Natural killer cell (primary cell): ENCODE results near the gene RAC2. TPM values are rescaled to one million over a fixed set of nuclear protein-coding genes. Genes with fewer than 3 reads are reported as not detected.

Experiments
- ATAC-seq, 3 donors: fragments of 150-1000 bp in 2 of 3; fragments of 200-7000 bp in 1 of 3; cut with Tn5 transposase; 1 replicate in 1 of 3; 2 replicates in 2 of 3; pipeline ENCODE4 v1.10.0; 2021; ENCODE audit warnings: mild to moderate bottlenecking in 2 of 3, moderate library complexity in 2 of 3
- DNase-seq, 2 donors: peaks; one replicate each; pipeline versions ENCODE4 v3.0.0 to v3.0.0-alpha.2; 2013 to 2021; ENCODE audit warnings: mixed read lengths in 1 of 2
- H3K27ac ChIP-seq: one replicate; pipeline ENCODE4 v1.5.1; 2013; ENCODE audit warnings: mild to moderate bottlenecking, low read length
- H3K27me3 ChIP-seq: one replicate; pipeline ENCODE4 v1.6.1; 2013; ENCODE audit warnings: low read length; ENCODE audit not compliant: control insufficient read depth, insufficient read depth
- H3K36me3 ChIP-seq: one replicate; pipeline ENCODE4 v1.6.1; 2013; ENCODE audit warnings: low read length; ENCODE audit not compliant: control insufficient read depth, insufficient read depth
- H3K4me1 ChIP-seq: one replicate; pipeline ENCODE4 v1.6.1; 2013; ENCODE audit warnings: low read length; ENCODE audit not compliant: control insufficient read depth, insufficient read depth
- H3K4me3 ChIP-seq: one replicate; pipeline ENCODE4 v1.5.1; 2013; ENCODE audit warnings: low read length
- H3K9me3 ChIP-seq: one replicate; pipeline ENCODE4 v1.6.1; 2013; ENCODE audit warnings: low read length; ENCODE audit not compliant: control insufficient read depth, insufficient read depth
- H3K27ac Mint-ChIP-seq, 2 donors: one replicate each; pipeline ENCODE4 v1.8.0; 2022; ENCODE audit warnings: mild to moderate bottlenecking in 2 of 2, mixed read lengths in 2 of 2, moderate library complexity in 1 of 2
- H3K27me3 Mint-ChIP-seq, 2 donors: one replicate each; pipeline ENCODE4 v1.8.0; 2022; ENCODE audit warnings: low read depth in 2 of 2, mixed read lengths in 2 of 2
- H3K36me3 Mint-ChIP-seq: one replicate; pipeline ENCODE4 v1.8.0; 2022; ENCODE audit warnings: mixed read lengths
- H3K4me1 Mint-ChIP-seq, 2 donors: one replicate each; pipeline ENCODE4 v1.8.0; 2022; ENCODE audit warnings: mixed read lengths in 2 of 2
- H3K4me3 Mint-ChIP-seq: one replicate; pipeline ENCODE4 v1.8.0; 2022; ENCODE audit warnings: mild to moderate bottlenecking, moderate library complexity, mixed read lengths
- H3K9me3 Mint-ChIP-seq, 2 donors: one replicate each; pipeline ENCODE4 v1.8.0; 2022; ENCODE audit warnings: mixed read lengths in 2 of 2
- WGBS: methylation state at CpG from one replicate; pipeline ENCODE4 v1.1.7; 2013; ENCODE audit warnings: missing lambda C conversion rate; ENCODE audit not compliant: insufficient coverage; 5-methylcytosine and 5-hydroxymethylcytosine counted together
- intact Hi-C: fragments of 100-400 bp; cut with micrococcal nuclease; formaldehyde crosslinking; loops from one replicate; pipeline ENCODE4 v1.14.2; 2022
- total RNA-seq, 4 donors: library from RNA; stranded (reverse); fragments of 120-200 nt in 1 of 4; gene quantifications; one replicate each; pipeline versions ENCODE4 v1.2.3 to v1.2.4, GENCODE V29; 2013 to 2022
- TF ChIP-seq, protein P1 (sequence below): fragments of 200-600 bp; IDR thresholded peaks from one replicate; pipeline ENCODE4 v1.8.0; 2022; ENCODE audit warnings: antibody characterized with exemption

RAC2 gene
- total RNA-seq, 3 donors from 2014 or later (not counting 1 experiment from before 2014, with no cell fraction given) = 647 to 744 (median 741) TPM

DNA sequence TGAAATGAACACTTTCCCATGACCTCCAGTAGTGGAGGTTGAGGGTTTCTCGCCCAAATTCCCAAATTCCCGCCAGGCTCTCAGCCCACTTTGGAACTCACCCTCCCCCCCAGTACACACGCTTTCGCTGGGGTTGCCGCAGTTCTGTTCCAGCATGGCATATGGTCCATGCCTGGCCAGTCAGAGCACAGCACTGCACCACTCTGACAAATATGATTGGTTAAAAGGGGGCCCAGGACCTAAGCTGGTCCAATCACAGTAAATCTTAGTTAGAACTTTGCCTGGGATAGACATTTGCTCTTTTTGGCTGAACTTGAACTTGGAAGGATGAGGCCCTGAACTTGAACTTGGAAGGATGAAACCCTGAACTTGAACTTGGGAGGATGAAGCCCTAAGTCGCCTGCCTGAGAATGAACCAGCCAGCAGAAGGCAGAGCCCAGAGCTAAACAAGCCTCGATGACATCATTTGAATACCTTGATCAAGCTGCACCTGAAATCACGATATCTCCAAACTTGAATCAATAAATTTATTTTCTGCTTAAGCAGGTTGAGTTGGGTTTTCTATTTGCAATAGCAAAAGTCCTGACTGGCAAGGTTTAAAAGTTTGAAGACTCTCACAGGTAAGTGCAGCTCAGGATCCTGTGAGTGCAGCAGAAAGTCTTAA is 19.2 kb downstream of the RAC2 start:
- WGBS = 77% methylated on average over 6 of the region's 8 CpGs

DNA sequence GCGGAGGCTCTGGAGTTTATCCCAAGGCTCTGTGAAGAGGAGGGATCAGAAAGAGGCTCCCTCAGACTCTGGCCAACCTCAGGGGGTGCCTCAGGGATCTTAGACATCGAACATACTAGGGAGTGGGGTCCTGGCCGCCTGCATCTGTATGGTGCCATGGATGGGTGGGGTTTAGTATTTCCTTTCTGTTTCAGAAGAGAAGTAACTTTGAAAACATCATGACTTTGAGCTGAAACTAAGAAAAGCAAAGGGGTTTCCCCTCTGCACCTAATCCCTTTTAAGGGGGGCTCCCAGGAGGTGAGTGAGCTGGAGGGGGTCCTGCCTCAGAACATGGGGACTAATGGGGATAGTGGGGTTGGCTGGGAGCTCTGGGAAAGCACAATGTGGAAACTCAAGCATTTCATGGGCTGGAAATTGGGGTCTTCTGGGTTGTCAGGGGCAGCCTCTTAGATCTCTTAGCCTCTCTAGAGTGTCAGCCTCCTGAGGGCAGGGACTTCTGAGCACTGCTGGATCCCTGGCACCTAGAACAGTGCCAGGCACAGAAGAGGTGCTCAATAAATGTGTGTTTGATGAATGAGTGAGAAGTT is 20.0 kb downstream of the RAC2 start:
- 45% methylated on average over 3 of the region's 3 CpGs for WGBS
- peaks cover 20% of the 10 kb centered on the region for H3K36me3 Mint-ChIP-seq
- peak overlapping the region; percentile 78 for H3K27ac ChIP-seq
- intact Hi-C loops = no loop called here
- peak in 2 of 3 donors; percentile 18 to 34 for ATAC-seq
- peaks cover 93% of the 10 kb centered on the region for H3K4me1 ChIP-seq
- H3K4me3 Mint-ChIP-seq = peak overlapping the region; percentile 57
- no peaks in the 10 kb centered on the region for H3K9me3 ChIP-seq
- peak in 1 of 2 donors; percentile 62 for DNase-seq
- H3K27me3 Mint-ChIP-seq = no peaks in the 10 kb centered on the region
- peaks cover 0 to 3% of the 10 kb centered on the region in 2 donors for H3K9me3 Mint-ChIP-seq
- H3K4me3 ChIP-seq = no peak overlapping the region
- H3K27ac Mint-ChIP-seq = peak overlapping the region; percentile 91
- peaks cover 51% of the 10 kb centered on the region for H3K36me3 ChIP-seq
- no peaks in the 10 kb centered on the region for H3K27me3 ChIP-seq
- H3K4me1 Mint-ChIP-seq = peaks cover 82 to 84% of the 10 kb centered on the region in 2 donors
- TF ChIP-seq, protein P1, sequence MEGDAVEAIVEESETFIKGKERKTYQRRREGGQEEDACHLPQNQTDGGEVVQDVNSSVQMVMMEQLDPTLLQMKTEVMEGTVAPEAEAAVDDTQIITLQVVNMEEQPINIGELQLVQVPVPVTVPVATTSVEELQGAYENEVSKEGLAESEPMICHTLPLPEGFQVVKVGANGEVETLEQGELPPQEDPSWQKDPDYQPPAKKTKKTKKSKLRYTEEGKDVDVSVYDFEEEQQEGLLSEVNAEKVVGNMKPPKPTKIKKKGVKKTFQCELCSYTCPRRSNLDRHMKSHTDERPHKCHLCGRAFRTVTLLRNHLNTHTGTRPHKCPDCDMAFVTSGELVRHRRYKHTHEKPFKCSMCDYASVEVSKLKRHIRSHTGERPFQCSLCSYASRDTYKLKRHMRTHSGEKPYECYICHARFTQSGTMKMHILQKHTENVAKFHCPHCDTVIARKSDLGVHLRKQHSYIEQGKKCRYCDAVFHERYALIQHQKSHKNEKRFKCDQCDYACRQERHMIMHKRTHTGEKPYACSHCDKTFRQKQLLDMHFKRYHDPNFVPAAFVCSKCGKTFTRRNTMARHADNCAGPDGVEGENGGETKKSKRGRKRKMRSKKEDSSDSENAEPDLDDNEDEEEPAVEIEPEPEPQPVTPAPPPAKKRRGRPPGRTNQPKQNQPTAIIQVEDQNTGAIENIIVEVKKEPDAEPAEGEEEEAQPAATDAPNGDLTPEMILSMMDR = no peak

More for the DNA sequence above, 19.2 kb downstream of the RAC2 start:
- DNase-seq = peak in 1 of 2 donors; percentile 34
- TF ChIP-seq, protein P1 = no peak
- no peaks in the 10 kb centered on the region for H3K27me3 Mint-ChIP-seq
- Histone ChIP-seq H3K36me3 (peaks cover 58% of the 10 kb centered on the region), H3K9me3 (no peaks in the 10 kb centered on the region), H3K4me1 (peaks cover 93% of the 10 kb centered on the region), H3K27me3 (no peaks in the 10 kb centered on the region), H3K4me3 (no peak overlapping the region), H3K27ac (peak overlapping the region; percentile 78)
- peak overlapping the region; percentile 91 for H3K27ac Mint-ChIP-seq
- peaks cover 20% of the 10 kb centered on the region for H3K36me3 Mint-ChIP-seq
- H3K4me1 Mint-ChIP-seq = peaks cover 84 to 86% of the 10 kb centered on the region in 2 donors
- peak overlapping the region; percentile 21 for H3K4me3 Mint-ChIP-seq
- H3K9me3 Mint-ChIP-seq = peaks cover 0 to 3% of the 10 kb centered on the region in 2 donors
- intact Hi-C loops = loop anchor here (5.0 kb wide), 1 partner anchor 37 kb away; no protein-coding TSS in a partner anchor
- no peak for ATAC-seq

DNA sequence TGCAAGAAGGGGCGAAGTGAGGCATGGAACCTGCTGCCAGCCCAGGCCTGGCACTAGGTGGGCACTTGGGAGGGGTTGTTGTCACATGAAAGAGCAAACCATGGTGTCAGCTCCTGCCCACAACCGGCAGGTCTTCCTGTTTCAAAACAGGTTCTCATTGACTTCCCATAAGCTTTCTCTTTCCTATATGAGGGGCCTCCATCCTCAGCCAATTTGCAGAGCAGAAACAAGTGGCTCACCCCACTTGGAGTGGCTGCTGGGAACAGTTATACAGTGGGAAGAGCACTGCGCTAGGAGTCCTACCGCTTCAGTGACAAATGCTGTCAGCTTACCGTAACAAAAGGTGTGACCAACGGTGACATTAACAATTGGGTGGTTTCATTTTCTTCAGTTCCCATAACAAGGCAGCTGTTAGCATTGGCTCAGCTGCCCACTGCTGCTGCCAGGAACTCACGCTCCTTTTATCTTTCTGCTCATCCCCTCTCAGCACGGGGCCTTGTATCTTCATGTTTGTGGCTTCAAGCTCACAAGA is 21.6 kb downstream of the RAC2 start:
- TF ChIP-seq, protein P1 = no peak
- intact Hi-C loops = no loop called here
- H3K36me3 ChIP-seq = peaks cover 36% of the 10 kb centered on the region
- H3K4me1 ChIP-seq = peaks cover 88% of the 10 kb centered on the region
- Mint-ChIP-seq H3K36me3 (peaks cover 20% of the 10 kb centered on the region), H3K4me1 (peaks cover 71 to 83% of the 10 kb centered on the region in 2 donors), H3K27me3 (no peaks in the 10 kb centered on the region), H3K27ac (peak overlapping the region; percentile 91), H3K9me3 (peaks cover 0 to 3% of the 10 kb centered on the region in 2 donors), H3K4me3 (peak overlapping the region; percentile 76)
- H3K4me3 ChIP-seq = no peak overlapping the region
- no peaks in the 10 kb centered on the region for H3K9me3 ChIP-seq
- DNase-seq (peak in 1 of 2 donors; percentile 76), ATAC-seq (peak; percentile 60 to 76 (median 70))
- peak overlapping the region; percentile 83 for H3K27ac ChIP-seq
- H3K27me3 ChIP-seq = no peaks in the 10 kb centered on the region
- WGBS = 4% methylated on average over 8 of the region's 8 CpGs
